Natural killer cell (primary cell): ENCODE data around the gene PRDM16. TPM values are rescaled to one million over a fixed set of nuclear protein-coding genes. Genes with fewer than 3 reads are reported as not detected.

Experiments
- ATAC-seq, 3 donors: fragments of 150-1000 bp in 2 of 3; fragments of 200-7000 bp in 1 of 3; cut with Tn5 transposase; 1 replicate in 1 of 3; 2 replicates in 2 of 3; pipeline ENCODE4 v1.10.0; 2021; ENCODE audit warnings: mild to moderate bottlenecking in 2 of 3, moderate library complexity in 2 of 3
- DNase-seq, 2 donors: peaks; one replicate each; pipeline versions ENCODE4 v3.0.0 to v3.0.0-alpha.2; 2013 to 2021; ENCODE audit warnings: mixed read lengths in 1 of 2
- H3K27ac ChIP-seq: one replicate; pipeline ENCODE4 v1.5.1; 2013; ENCODE audit warnings: mild to moderate bottlenecking, low read length
- H3K27me3 ChIP-seq: one replicate; pipeline ENCODE4 v1.6.1; 2013; ENCODE audit warnings: low read length; ENCODE audit not compliant: control insufficient read depth, insufficient read depth
- H3K36me3 ChIP-seq: one replicate; pipeline ENCODE4 v1.6.1; 2013; ENCODE audit warnings: low read length; ENCODE audit not compliant: control insufficient read depth, insufficient read depth
- H3K4me1 ChIP-seq: one replicate; pipeline ENCODE4 v1.6.1; 2013; ENCODE audit warnings: low read length; ENCODE audit not compliant: control insufficient read depth, insufficient read depth
- H3K4me3 ChIP-seq: one replicate; pipeline ENCODE4 v1.5.1; 2013; ENCODE audit warnings: low read length
- H3K9me3 ChIP-seq: one replicate; pipeline ENCODE4 v1.6.1; 2013; ENCODE audit warnings: low read length; ENCODE audit not compliant: control insufficient read depth, insufficient read depth
- H3K27ac Mint-ChIP-seq, 2 donors: one replicate each; pipeline ENCODE4 v1.8.0; 2022; ENCODE audit warnings: mild to moderate bottlenecking in 2 of 2, mixed read lengths in 2 of 2, moderate library complexity in 1 of 2
- H3K27me3 Mint-ChIP-seq, 2 donors: one replicate each; pipeline ENCODE4 v1.8.0; 2022; ENCODE audit warnings: low read depth in 2 of 2, mixed read lengths in 2 of 2
- H3K36me3 Mint-ChIP-seq: one replicate; pipeline ENCODE4 v1.8.0; 2022; ENCODE audit warnings: mixed read lengths
- H3K4me1 Mint-ChIP-seq, 2 donors: one replicate each; pipeline ENCODE4 v1.8.0; 2022; ENCODE audit warnings: mixed read lengths in 2 of 2
- H3K4me3 Mint-ChIP-seq: one replicate; pipeline ENCODE4 v1.8.0; 2022; ENCODE audit warnings: mild to moderate bottlenecking, moderate library complexity, mixed read lengths
- H3K9me3 Mint-ChIP-seq, 2 donors: one replicate each; pipeline ENCODE4 v1.8.0; 2022; ENCODE audit warnings: mixed read lengths in 2 of 2
- WGBS: methylation state at CpG from one replicate; pipeline ENCODE4 v1.1.7; 2013; ENCODE audit warnings: missing lambda C conversion rate; ENCODE audit not compliant: insufficient coverage; 5-methylcytosine and 5-hydroxymethylcytosine counted together
- intact Hi-C: fragments of 100-400 bp; cut with micrococcal nuclease; formaldehyde crosslinking; loops from one replicate; pipeline ENCODE4 v1.14.2; 2022
- total RNA-seq, 4 donors: library from RNA; stranded (reverse); fragments of 120-200 nt in 1 of 4; gene quantifications; one replicate each; pipeline versions ENCODE4 v1.2.3 to v1.2.4, GENCODE V29; 2013 to 2022
- TF ChIP-seq, protein P1 (sequence below): fragments of 200-600 bp; IDR thresholded peaks from one replicate; pipeline ENCODE4 v1.8.0; 2022; ENCODE audit warnings: antibody characterized with exemption

PRDM16 gene
- total RNA-seq, 3 donors from 2014 or later (not counting 1 experiment from before 2014, with no cell fraction given), result 0.25 to 0.64 TPM; not detected in 1

DNA sequence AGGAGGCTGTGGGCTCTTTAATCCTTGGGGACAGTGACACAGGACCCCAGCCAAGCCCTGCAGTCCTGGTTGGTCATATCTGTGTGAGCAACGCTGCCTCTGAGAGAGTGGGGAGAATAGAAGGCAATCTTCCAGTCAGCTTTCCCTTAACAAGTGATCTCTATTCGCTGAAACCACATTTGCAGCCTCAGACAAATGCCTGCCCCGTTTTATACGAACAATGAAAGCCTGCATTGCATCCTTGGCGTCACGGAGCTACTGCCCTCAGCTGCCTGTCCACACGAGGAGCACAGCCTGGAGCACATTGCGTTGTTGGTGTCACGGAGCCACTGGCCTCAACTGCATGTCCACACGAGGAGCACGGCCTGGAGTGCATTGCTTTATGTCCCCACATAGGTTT is 235.2 kb downstream of the PRDM16 start:
- TF ChIP-seq, protein P1, sequence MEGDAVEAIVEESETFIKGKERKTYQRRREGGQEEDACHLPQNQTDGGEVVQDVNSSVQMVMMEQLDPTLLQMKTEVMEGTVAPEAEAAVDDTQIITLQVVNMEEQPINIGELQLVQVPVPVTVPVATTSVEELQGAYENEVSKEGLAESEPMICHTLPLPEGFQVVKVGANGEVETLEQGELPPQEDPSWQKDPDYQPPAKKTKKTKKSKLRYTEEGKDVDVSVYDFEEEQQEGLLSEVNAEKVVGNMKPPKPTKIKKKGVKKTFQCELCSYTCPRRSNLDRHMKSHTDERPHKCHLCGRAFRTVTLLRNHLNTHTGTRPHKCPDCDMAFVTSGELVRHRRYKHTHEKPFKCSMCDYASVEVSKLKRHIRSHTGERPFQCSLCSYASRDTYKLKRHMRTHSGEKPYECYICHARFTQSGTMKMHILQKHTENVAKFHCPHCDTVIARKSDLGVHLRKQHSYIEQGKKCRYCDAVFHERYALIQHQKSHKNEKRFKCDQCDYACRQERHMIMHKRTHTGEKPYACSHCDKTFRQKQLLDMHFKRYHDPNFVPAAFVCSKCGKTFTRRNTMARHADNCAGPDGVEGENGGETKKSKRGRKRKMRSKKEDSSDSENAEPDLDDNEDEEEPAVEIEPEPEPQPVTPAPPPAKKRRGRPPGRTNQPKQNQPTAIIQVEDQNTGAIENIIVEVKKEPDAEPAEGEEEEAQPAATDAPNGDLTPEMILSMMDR, result no peak
- no peak for DNase-seq
- no peaks in the 10 kb centered on the region for H3K9me3 ChIP-seq
- H3K36me3 ChIP-seq, result no peaks in the 10 kb centered on the region
- Mint-ChIP-seq H3K4me1 (no peaks in the 10 kb centered on the region), H3K36me3 (no peaks in the 10 kb centered on the region), H3K9me3 (no peaks in the 10 kb centered on the region), H3K27ac (no peak overlapping the region), H3K4me3 (no peak overlapping the region), H3K27me3 (peaks cover 0 to 5% of the 10 kb centered on the region in 2 donors)
- no peaks in the 10 kb centered on the region for H3K4me1 ChIP-seq
- no peak overlapping the region for H3K27ac ChIP-seq
- whole genome bisulfite sequencing, result 86% methylated on average over 11 of the region's 11 CpGs
- H3K27me3 ChIP-seq, result no peaks in the 10 kb centered on the region
- intact Hi-C loops, result no loop called here
- no peak for ATAC-seq
- H3K4me3 ChIP-seq, result no peak overlapping the region

DNA sequence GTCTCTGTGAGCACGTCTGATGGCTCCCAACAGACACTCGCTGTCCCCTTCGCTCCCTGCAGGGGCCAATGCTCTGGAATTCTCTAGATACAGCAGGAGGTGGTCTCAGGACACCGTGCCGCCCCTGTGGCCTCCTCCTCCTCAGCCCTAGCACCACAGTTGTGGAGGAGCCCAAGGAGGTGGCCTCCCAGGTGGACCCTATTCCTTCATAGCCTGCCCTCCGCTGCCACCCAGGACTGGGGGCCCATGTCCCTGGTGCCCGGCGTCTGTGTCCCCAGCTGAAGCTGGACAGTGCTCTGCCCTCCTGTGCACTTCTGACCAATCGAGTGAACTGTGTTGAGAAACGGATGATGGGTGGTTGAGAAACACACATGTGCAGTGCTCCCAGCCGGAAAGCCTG is 235.7 kb downstream of the PRDM16 start:
- DNase-seq (no peak), ATAC-seq (no peak)
- TF ChIP-seq, protein P1, result no peak
- Mint-ChIP-seq H3K4me1 (no peaks in the 10 kb centered on the region), H3K36me3 (no peaks in the 10 kb centered on the region), H3K27ac (no peak overlapping the region), H3K9me3 (no peaks in the 10 kb centered on the region), H3K27me3 (peaks cover 0 to 5% of the 10 kb centered on the region in 2 donors), H3K4me3 (no peak overlapping the region)
- Histone ChIP-seq H3K4me1 (no peaks in the 10 kb centered on the region), H3K4me3 (no peak overlapping the region), H3K27me3 (no peaks in the 10 kb centered on the region), H3K9me3 (no peaks in the 10 kb centered on the region), H3K27ac (no peak overlapping the region), H3K36me3 (no peaks in the 10 kb centered on the region)
- intact Hi-C loops, result no loop called here
- 88% methylated on average over 11 of the region's 11 CpGs for WGBS

DNA sequence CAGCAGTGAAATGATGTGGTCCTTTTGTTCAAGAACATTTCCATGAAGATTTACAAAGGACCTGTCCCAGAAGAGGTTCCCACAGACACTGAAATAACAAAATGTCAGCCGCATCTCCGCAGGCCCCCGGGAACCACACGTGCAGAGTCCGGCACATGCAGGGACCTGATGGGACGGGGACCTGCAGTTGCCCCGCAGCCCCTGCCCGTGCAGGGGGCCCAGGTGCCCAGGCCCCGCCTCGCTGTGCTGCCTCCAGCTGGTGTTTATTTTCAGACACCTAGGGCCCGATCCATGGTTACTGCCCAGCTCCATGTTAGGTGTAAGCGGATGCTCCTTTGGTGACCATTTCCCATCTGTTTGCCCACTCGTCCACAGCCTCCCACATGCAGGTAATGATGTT is 236.2 kb downstream of the PRDM16 start:
- Histone ChIP-seq H3K27me3 (no peaks in the 10 kb centered on the region), H3K27ac (no peak overlapping the region), H3K4me3 (no peak overlapping the region), H3K9me3 (no peaks in the 10 kb centered on the region), H3K4me1 (no peaks in the 10 kb centered on the region), H3K36me3 (no peaks in the 10 kb centered on the region)
- ATAC-seq (no peak), DNase-seq (no peak)
- 86% methylated on average over 12 of the region's 13 CpGs for WGBS
- peaks cover 0 to 5% of the 10 kb centered on the region in 2 donors for H3K27me3 Mint-ChIP-seq
- no peaks in the 10 kb centered on the region for H3K4me1 Mint-ChIP-seq
- intact Hi-C loops, result no loop called here
- H3K4me3 Mint-ChIP-seq, result no peak overlapping the region
- no peaks in the 10 kb centered on the region for H3K9me3 Mint-ChIP-seq
- no peaks in the 10 kb centered on the region for H3K36me3 Mint-ChIP-seq
- TF ChIP-seq, protein P1, result no peak
- H3K27ac Mint-ChIP-seq, result no peak overlapping the region

DNA sequence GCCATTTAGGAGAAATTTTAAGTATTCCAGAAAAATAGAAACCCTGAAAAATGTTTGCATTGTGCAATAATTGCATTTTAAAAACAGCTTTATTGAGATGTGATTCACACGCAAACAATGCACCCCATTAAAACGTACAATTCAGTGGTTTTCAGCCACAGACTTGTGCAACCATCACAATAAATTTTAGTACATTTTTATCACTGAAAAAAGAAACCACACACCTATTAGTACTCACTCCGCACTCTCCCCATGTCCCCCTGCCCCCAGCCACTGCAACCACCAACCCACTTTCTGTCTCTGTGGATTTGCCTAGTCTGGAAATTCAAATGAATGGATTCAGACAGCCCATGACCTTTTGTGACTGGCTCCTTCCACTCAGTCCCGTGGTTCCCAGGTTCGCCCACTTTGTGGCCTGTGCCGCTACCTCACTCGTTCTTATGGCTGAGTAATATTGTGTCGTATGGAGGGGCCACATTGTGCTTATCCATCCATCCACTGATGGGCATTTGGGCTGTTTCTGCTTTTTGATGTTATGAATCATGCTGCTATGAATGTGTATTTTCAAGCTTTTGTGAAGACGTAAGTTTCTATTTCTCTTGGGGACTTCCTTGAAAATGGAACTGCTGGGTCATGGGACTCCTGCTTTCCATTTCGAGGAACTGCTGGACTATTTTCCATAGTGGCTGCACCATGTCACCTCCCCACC is 237.7 kb downstream of the PRDM16 start:
- H3K4me1 ChIP-seq, result no peaks in the 10 kb centered on the region
- H3K4me3 Mint-ChIP-seq, result no peak overlapping the region
- no peaks in the 10 kb centered on the region for H3K36me3 ChIP-seq
- no peak overlapping the region for H3K4me3 ChIP-seq
- ATAC-seq, result no peak
- WGBS, result 65% methylated on average over 10 of the region's 10 CpGs
- no peak overlapping the region for H3K27ac ChIP-seq
- H3K27me3 ChIP-seq, result peaks cover 2% of the 10 kb centered on the region
- H3K36me3 Mint-ChIP-seq, result no peaks in the 10 kb centered on the region
- H3K4me1 Mint-ChIP-seq, result no peaks in the 10 kb centered on the region
- no peaks in the 10 kb centered on the region for H3K9me3 ChIP-seq
- H3K27ac Mint-ChIP-seq, result no peak overlapping the region
- DNase-seq, result no peak
- H3K9me3 Mint-ChIP-seq, result no peaks in the 10 kb centered on the region
- TF ChIP-seq, protein P1, result no peak
- intact Hi-C loops, result no loop called here
- H3K27me3 Mint-ChIP-seq, result peaks cover 0 to 13% of the 10 kb centered on the region in 2 donors
